IPS DF 6.9 (cell line): ENCODE results near the gene MC2R.
A peak's percentile ranks its signal among the peaks of the same experiment; 100 is the strongest.
"Not testable (repeated sequence)": the region's sequence is repeated elsewhere in the genome, so short reads cannot be mapped to it uniquely, and the experiment has no call there.

Experiments used
- DNase-seq: peaks from one replicate; pipeline ENCODE4 v3.0.0-alpha.2; 2013; ENCODE audit warnings: low read depth, low spot score
- H3K27ac ChIP-seq: one replicate; pipeline ENCODE4 v1.5.1; 2013; ENCODE audit warnings: low read length, control low read depth
- H3K27me3 ChIP-seq: 2 replicates; pipeline ENCODE4 v1.6.1; 2013; ENCODE audit warnings: mild to moderate bottlenecking, low read length; ENCODE audit not compliant: control insufficient read depth, insufficient read depth
- H3K36me3 ChIP-seq: 2 replicates; pipeline ENCODE4 v1.6.1; 2013; ENCODE audit warnings: low read length; ENCODE audit not compliant: control insufficient read depth, insufficient read depth
- H3K4me1 ChIP-seq: 2 replicates; pipeline ENCODE4 v1.6.1; 2013; ENCODE audit warnings: low read length; ENCODE audit not compliant: control insufficient read depth, insufficient read depth
- H3K4me3 ChIP-seq: 2 replicates; pipeline ENCODE4 v1.5.1; 2013; ENCODE audit warnings: mild to moderate bottlenecking, low read length
- H3K9me3 ChIP-seq: 2 replicates; pipeline ENCODE4 v1.6.1; 2013; ENCODE audit warnings: low read length, inconsistent platforms; ENCODE audit not compliant: control insufficient read depth, insufficient read depth
- WGBS: extraction: QIAGEN DNeasy Blood & Tissue Kit; methylation state at CpG from one replicate; pipeline ENCODE4 v1.1.7; 2013; ENCODE audit warnings: mixed read lengths, missing lambda C conversion rate; ENCODE audit not compliant: insufficient read length, insufficient coverage; 5-methylcytosine and 5-hydroxymethylcytosine counted together

The MC2R gene

DNA sequence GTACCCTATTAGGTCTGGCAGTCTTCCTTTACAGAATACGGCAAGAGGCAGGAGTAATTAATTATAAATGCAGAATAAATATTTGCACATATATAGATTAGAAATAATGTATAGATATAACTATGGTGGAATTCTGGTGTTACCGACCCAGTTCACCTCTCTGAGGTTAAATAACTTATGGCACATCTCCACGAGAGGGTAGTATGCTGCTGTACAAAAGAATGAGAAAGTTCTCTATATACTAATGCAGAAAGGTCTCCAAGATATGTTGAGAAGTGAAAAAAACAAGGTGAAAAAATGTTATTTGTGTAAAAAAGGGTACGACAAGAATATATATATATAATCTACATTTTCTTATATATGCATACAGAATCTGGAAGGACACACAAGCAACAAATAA lies 40.8 kb downstream of the MC2R start:
- Histone ChIP-seq H3K36me3 (no peaks in the 10 kb centered on the region), H3K27me3 (peaks cover 3% of the 10 kb centered on the region; the same call in 1 of the 2 replicates), H3K27ac (no peak overlapping the region), H3K9me3 (no peaks in the 10 kb centered on the region), H3K4me3 (no peak overlapping the region), H3K4me1 (no peaks in the 10 kb centered on the region; the same call in 1 of the 2 replicates)
- no CpG with 5 or more reads among the region's 4 CpGs for WGBS
- no peak for DNase-seq

DNA sequence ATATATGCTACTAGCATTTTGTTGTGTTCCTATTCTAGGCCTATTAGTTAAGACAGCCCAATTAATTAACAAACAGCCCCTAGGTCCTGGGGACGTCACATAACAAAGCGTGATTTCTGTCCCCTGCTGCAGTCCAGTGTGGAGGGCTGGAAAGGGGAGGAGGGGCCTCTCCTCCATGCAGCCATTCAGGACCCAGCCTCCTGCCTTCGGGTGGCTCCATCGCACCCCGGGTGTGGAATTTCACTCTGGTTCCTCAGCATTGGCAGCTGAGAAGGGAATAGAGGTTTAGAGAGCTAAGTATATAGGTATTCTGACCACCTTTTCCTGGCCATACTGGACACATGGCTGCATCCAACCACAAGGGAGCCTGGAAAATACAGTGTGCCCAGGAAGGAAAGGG lies 42.4 kb downstream of the MC2R start:
- no peaks in the 10 kb centered on the region; the same call in 1 of the 2 replicates for H3K4me1 ChIP-seq
- H3K27ac ChIP-seq, result no peak overlapping the region
- no peaks in the 10 kb centered on the region for H3K9me3 ChIP-seq
- WGBS, result no CpG with 5 or more reads among the region's 5 CpGs
- DNase-seq, result no peak
- H3K4me3 ChIP-seq, result no peak overlapping the region
- peaks cover 11% of the 10 kb centered on the region; the same call in 1 of the 2 replicates for H3K27me3 ChIP-seq
- no peaks in the 10 kb centered on the region for H3K36me3 ChIP-seq

DNA sequence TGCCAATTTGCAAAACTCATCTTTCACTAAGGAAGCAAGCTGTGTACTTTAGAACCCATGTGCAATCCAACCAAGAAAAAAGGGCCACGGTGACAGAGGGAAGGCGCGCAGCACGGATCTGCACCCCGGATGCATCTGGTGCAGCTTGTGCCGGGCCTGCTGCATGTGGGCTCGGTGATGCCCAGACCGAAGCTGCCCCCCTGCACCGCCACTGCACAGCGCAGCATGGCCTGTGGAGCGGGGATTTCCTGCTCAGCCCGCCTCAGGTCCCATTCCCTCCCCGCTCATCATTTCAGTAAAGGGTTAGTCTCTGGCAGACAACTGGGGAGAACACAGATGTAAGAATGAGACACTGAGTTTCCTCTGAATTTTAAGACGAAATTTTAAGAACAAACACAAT lies 43.0 kb downstream of the MC2R start:
- H3K4me1 ChIP-seq, result no peaks in the 10 kb centered on the region; the same call in 1 of the 2 replicates
- H3K27me3 ChIP-seq, result peaks cover 11% of the 10 kb centered on the region; the same call in 1 of the 2 replicates
- no peak for DNase-seq
- no peak overlapping the region for H3K27ac ChIP-seq
- H3K9me3 ChIP-seq, result no peaks in the 10 kb centered on the region
- H3K4me3 ChIP-seq, result no peak overlapping the region
- H3K36me3 ChIP-seq, result no peaks in the 10 kb centered on the region
- no CpG with 5 or more reads among the region's 14 CpGs for WGBS

DNA sequence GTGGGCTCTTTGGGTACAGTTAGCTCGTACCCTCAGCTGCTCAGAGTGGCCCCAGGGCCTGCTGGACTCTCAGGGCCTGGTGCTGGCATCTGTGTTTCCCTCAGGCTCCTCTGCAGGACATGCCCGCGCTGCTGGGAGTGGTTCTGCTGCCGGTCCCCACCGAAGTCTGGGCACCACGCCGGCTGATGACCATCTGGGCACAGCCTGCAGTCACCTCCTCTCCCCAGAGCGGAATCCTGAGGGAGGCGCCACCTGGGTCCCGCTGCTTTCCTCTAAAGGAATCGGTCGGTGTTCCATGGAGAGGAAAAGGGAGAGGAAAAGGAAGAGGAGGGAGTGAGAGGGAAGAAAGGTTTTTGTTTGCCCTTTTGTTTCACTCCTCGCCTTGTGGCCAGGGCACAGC lies 43.6 kb downstream of the MC2R start:
- H3K4me1 ChIP-seq, result no peaks in the 10 kb centered on the region; the same call in 1 of the 2 replicates
- no CpG with 5 or more reads among the region's 13 CpGs for WGBS
- H3K4me3 ChIP-seq, result no peak overlapping the region
- H3K27me3 ChIP-seq, result peaks cover 11% of the 10 kb centered on the region; the same call in 1 of the 2 replicates
- H3K36me3 ChIP-seq, result no peaks in the 10 kb centered on the region
- no peak for DNase-seq
- no peak overlapping the region for H3K27ac ChIP-seq
- no peaks in the 10 kb centered on the region for H3K9me3 ChIP-seq

DNA sequence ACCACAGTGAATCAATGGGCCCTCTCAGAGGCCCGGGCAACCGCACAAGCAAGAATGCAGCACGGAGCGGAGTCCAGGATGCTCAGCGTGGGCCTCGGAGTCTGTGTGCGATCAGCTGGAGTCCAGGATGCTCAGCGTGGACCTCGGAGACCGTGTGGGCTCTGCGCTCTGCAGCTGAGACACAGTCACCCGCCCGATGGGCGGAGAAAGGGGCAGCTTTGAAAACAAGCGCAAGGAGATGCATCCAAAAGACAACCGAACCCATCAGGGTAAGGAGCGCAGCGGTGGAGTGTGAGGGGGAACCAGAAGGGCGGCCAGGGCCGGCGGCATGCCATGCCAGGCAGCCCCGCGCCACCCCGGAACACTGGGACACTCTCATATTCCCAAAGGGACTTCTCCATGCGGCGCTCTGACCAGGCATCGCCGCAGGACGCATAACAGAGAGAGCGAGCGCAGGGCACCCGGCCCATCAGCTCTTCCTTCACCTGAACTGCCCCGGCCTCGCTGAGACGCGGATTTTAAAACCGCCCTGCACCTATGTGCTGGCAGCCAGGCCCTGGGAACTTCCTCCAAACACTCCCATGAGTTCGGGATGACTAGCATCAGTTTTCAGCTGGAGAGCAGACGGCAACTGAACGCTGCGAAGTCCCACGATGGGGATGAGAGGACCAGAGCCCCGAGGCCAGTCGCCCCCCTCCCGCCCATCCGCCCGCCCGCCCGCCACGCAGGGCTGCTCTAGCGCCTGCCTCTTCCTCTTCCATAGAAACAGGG lies 46.6 kb downstream of the MC2R start:
- Histone ChIP-seq H3K36me3 (no peaks in the 10 kb centered on the region), H3K27me3 (peaks cover 11% of the 10 kb centered on the region; the same call in 1 of the 2 replicates), H3K4me1 (no peaks in the 10 kb centered on the region; the same call in 1 of the 2 replicates), H3K9me3 (no peaks in the 10 kb centered on the region), H3K27ac (no peak overlapping the region), H3K4me3 (peak overlapping the region; percentile 34; the same call in 1 of the 2 replicates)
- WGBS, result no CpG with 5 or more reads among the region's 51 CpGs
- no peak for DNase-seq

DNA sequence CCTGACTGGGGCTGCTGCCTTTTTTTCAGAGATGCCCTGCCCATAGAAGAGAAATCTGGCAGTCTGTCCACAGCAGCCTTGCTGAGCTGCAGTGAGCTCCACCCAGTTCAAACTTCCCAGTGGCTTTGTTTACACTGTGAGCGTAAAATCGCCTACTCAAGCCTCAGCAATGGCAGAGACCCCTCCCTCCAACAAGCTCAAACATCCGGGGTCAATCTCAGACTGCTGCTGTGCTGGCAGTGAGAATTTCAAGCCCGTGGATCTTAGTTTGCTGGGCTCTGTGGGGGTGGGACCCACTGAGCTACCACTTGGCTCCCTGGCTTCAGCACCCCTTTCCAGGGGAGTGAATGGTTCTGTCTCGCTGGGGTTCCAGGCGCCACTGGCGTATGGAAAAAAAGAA lies 52.4 kb downstream of the MC2R start:
- not testable (repeated sequence) for H3K9me3 ChIP-seq, H3K4me1 ChIP-seq, H3K27me3 ChIP-seq, H3K4me3 ChIP-seq, H3K27ac ChIP-seq, DNase-seq, H3K36me3 ChIP-seq
- no CpG with 5 or more reads among the region's 7 CpGs for WGBS

DNA sequence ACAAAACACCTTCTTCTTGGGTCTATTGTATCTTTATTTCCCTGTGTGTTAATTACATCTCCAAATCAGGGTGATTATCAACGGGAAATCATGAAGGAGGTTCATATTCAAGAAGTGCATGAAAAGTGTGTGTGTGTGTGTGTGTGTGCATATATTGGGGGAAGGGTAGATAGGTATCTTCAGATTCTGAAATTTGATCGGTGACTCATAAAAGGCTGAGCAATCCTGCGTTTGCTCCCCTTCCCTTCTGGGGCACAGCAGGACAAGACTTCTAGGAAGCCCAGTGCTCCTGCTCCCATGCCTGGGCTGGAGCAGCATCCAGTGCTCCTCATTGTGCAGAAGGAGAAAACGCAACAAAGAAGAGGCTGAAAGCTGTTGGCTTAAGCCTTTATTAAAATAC lies 65.5 kb downstream of the MC2R start:
- Histone ChIP-seq H3K4me1 (no peaks in the 10 kb centered on the region), H3K36me3 (no peaks in the 10 kb centered on the region), H3K9me3 (no peaks in the 10 kb centered on the region), H3K27me3 (no peaks in the 10 kb centered on the region), H3K27ac (no peak overlapping the region), H3K4me3 (no peak overlapping the region)
- no peak for DNase-seq
- WGBS, result no CpG with 5 or more reads among the region's 4 CpGs

DNA sequence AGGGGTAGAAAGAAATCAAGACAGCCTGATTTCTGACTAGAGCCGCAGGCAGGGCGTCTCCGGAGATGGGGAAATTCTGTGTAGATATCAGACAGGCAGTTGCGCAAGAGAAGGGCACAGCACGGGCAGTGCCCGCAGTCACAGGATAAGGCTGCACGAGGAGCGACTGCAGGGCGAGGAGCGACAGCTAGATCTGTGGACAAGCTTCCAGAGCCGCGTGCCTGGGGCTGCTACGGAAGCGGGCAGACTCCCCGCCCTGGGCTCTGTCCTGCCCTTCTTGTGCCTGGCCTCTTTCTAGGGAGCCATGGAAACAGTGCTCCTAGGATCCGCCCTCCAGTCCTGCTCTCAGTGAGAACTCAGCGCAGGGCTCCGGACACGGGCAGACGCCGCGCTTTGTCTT lies 78.8 kb downstream of the MC2R start:
- Histone ChIP-seq H3K27me3 (no peaks in the 10 kb centered on the region), H3K9me3 (no peaks in the 10 kb centered on the region), H3K36me3 (no peaks in the 10 kb centered on the region), H3K27ac (no peak overlapping the region), H3K4me3 (no peak overlapping the region), H3K4me1 (no peaks in the 10 kb centered on the region)
- WGBS, result no CpG with 5 or more reads among the region's 22 CpGs
- no peak for DNase-seq

DNA sequence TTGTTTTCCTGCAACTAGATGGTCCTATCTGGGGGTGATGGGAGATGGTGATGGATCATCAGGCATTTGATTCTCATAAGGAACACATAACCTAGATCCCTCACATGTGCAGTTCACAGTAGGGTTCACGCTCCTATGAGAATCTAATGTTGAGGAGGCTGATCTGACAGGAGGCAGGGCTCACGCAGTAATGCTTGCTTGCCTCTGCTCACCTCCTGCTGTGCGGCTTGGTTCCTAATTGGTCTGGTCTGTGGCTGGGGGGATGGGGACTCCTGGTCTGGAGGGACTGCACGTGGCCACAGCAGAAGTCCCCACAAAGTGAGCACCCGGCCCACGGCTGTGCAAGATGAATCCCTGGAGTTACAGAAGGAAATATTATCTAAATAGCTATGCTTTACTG lies 80.1 kb downstream of the MC2R start:
- Histone ChIP-seq H3K27me3 (no peaks in the 10 kb centered on the region), H3K4me3 (no peak overlapping the region), H3K9me3 (no peaks in the 10 kb centered on the region), H3K4me1 (no peaks in the 10 kb centered on the region), H3K36me3 (no peaks in the 10 kb centered on the region), H3K27ac (no peak overlapping the region)
- DNase-seq, result no peak
- no CpG with 5 or more reads among the region's 6 CpGs for WGBS

DNA sequence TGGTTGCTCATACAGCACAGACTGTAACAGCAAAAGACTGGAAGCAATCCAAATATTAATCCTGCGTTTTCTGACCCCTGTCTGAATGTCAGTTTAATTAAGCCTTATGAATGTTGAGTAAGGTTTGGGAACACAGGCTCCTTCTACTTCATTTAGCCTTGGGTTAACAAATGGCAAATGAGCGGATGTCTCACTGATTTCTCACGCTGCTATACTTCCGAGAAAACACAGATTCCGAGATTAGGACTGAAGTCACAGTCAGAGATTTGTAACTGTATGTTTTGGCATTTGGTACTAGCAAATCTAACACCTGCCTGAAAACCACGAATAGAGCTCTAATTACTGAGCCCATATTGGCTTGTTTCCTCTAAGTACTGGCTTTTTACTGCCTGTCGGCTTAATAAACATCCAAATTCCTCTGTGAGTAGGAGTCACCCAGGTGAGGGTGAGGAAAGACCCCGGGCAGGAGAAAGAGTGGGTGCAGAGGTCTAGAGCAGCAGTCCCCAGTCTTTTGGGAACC lies 80.8 kb downstream of the MC2R start:
- Histone ChIP-seq H3K4me3 (no peak overlapping the region), H3K36me3 (no peaks in the 10 kb centered on the region), H3K27me3 (no peaks in the 10 kb centered on the region), H3K4me1 (no peaks in the 10 kb centered on the region), H3K27ac (no peak overlapping the region), H3K9me3 (no peaks in the 10 kb centered on the region)
- no peak for DNase-seq
- no CpG with 5 or more reads among the region's 8 CpGs for WGBS
